Inferior parietal cortex (tissue), 1 donor: ENCODE data around the gene PHACTR4.
"Not testable (repeated sequence)": the region's sequence is repeated elsewhere in the genome, so short reads cannot be mapped to it uniquely, and the experiment has no call there.

Experiments used
- DNase-seq: peaks from one replicate; pipeline ENCODE4 v3.0.0-alpha.2; 2016; ENCODE audit errors: extremely low spot score

PHACTR4 gene

DNA sequence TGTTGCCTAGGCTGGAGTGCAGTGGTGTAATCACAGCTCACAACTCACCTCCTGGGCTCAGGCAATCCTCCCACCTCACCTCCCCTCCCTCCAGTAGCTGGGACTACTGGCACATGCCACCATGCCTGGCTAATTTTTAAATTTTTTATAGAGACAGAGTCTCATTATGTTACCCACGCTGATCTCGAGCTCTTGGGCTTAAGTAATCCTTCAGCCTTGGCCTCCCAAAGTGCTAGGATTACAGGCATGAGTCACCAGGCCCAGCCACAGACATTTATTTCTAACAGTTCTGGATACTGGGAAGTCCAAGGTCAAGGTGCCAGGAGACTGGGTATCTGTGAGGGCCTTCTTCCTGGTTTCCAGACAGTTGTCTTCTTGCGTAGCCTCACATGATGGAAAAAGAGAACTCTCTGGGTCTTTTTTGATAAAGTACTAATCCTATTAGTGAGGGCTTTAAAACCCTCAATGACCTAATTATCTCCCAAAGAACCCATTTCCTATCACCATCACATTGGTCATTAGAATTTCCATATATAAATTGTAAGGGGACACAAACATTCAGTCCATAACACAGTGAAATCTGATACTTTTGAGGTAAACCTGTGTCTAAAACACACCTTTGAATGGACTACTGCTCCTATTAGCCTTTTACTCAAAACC is 67.9 kb downstream of the PHACTR4 start:
- no peak for DNase-seq

- DNase-seq, result peak; percentile 28
These were observed 68.6 kb downstream of the PHACTR4 start for GRCh38 chr1:28437924-28438699.

DNA sequence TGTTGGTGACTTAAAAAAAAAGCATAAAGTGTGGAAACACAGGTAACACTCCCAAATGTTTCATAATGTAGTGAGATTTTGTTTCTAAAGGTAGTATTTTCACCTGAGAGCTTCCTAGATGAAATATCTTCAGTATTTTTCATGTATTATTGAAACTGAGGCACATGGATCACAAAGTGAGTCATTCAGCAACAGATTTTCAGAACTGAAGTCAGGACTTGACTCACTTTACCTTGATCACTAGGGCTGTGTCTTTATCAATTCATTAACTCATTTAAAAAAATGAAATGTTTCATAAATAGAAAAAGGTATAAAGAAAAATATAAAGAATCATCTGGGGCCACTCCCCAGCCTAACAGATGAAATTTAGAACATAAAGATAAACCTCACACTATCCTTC is 69.8 kb downstream of the PHACTR4 start:
- no peak for DNase-seq

- DNase-seq, result no peak
These were observed 72.1 kb downstream of the PHACTR4 start for GRCh38 chr1:28441674-28442073.

DNA sequence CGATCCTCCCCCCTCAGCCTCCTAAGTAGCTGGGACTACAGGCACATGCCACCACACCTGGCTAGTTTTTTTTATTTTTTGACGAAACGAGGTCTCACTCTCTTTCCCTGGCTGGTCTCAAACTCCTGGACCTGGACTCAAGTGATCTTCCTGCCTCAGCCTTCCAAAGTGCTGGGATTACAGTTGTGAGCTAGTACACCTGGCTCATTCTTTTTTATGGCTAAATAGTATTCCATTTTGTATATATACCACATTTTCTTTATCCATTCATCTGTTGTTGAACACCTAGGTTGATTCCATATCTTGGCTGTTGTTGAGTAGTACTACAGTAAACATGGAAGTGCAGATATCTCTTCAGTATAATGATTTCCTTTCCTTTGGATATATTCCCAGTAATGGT is 74.0 kb downstream of the PHACTR4 start:
- DNase-seq, result no peak

DNA sequence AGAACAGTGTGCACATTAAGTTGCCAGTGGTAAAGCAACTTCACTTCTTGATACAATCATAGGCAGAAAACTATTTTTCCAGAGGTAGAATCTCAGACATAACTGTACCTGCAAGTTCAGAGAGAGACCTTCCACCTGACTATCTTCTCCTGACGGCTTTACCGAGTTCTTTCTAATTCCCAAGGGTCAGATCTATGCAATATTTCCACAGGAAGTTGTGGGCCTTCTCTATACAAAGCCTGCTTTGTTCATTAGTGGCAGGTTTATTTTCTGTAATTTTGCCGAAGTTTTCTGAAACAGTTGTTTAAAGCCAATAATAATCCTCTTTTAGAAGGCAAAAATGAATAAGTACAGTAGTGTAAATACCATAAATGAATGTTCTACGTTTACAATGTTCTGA is 78.1 kb downstream of the PHACTR4 start:
- DNase-seq, result no peak

- not testable (repeated sequence) for DNase-seq
These were observed 78.6 kb downstream of the PHACTR4 start for GRCh38 chr1:28448094-28448611.

DNA sequence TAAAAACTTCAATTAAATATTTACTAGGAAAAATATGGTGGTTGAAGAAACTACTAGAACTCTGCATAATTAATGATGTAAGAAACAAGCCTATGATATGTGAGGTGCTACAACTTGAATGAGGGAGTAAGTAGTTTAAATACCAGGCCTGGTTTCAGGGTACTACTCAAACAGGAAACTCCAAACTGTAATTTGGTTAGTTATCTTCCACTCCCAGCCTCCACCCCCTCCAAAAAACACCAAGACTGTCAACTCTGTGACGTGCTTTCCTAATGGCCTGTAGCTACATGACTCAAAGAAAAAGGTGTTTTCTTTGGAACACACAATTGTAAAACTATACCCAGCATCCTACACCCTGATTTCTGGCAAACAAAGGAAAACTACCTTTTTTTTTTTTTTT is 80.4 kb downstream of the PHACTR4 start:
- DNase-seq, result no peak

DNA sequence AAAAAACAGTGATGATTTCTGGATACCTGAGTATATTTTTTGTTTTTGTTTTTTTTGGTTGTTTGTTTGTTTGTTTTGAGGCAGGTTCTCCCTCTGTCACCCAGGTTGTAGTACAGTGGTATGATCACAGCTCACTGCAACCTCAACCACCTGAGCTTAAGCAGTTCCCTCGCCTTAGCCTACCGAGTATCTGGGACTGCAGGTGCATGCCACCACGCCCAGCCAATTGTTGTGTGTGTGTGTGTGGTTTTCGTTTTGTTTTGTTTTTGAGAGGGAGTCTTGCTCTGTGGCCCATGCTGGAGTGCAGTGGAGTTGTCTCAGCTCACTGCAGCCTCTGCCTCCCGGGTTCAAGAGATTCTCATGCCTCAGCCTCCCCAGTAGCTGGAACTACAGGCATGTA is 81.0 kb downstream of the PHACTR4 start:
- no peak for DNase-seq

GRCh38 chr1:28451011-28451410 is 81.5 kb downstream of the PHACTR4 start:
- no peak for DNase-seq

DNA sequence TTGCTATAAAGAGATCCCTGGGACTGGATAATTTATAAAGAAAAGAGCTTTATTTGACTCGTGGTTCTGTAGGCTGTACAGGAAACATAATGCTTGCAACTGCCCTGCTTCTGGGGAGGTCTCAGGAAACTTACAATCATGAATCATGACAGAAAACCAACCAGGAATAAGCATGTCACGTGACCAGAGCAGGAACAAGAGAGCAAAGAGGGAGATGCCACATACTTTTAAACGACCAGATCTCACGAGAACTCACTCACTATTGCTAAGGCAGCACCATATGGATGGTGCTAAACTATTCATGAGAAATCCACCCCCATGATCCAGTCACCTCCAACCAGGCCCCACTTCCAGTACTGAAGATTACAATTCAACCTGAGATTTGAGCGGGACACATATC is 86.5 kb downstream of the PHACTR4 start:
- no peak for DNase-seq

GRCh38 chr1:28457678-28458077 is 88.1 kb downstream of the PHACTR4 start:
- no peak for DNase-seq

DNA sequence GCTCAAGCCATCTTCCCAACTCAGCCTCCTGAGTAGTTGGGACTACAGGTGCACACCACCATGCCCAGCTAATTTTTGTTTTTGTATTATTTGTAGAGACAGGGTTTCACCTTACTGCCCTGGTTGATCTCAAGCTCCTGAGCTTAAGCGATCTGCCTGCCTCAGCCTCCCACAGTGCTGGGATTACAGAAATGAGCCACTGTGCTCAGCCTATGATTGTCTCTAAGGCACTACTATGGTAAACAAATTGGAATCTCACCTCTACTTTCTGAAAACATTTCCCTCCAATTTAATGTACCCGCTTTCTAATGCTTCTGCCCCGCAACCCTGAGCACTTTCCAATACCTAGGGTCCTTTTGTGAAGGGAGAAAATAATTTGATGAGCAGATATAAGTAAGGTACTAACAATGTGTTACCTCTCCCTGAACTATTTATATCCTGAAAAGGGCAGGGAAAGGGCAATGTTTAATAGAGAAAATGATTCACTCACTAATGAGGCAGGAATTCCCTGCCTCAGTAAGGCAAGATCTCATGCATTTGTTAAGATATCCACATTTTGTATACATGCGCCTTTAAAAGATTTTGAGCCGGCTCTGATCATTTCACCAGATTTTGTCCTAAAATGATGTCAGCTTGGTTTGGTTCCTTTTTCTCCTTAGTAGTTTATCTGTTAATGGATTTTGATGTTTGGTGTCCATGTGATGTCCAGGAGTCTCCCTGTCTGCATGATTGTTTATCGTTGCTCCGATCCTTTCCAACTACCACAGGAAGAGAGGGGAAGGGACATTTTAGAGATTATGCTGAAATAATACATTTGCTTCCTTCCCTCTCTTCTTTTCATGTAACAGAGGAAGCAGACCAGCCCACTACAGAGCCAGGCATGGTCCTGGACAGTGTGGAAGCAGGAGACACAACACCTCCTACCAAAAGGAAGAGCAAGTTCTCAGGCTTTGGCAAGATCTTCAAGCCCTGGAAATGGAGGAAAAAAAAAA is 89.0 kb downstream of the PHACTR4 start:
- DNase-seq, result no peak

DNA sequence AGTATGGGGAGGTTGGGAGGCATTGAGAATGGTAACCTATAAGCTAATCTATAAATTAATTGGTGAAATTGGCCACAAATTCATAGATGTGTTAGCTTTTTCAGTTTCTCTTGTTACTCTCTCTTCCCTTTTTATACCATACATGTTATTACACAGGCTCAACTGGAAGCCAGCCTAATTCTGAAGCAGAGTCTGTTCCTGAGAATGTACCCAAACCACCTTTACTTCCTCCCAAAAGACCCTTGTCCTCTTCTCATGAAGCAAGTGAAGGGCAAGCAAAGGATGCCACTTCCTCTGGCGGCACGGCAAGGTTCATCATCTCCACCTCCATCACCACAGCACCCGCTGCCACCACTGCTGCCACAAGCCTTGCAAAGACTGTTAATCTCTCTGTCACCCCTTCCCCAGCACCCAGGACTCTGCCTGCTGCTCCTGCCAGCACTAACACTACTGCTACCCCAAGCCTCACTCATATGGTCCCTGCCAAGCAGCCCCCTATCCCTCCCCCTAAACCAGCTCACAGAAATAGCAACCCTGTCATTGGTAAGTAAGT is 96.8 kb downstream of the PHACTR4 start:
- DNase-seq, result no peak

GRCh38 chr1:28470146-28470545 is 100.6 kb downstream of the PHACTR4 start:
- no peak for DNase-seq

GRCh38 chr1:28479497-28479896 is 110.0 kb downstream of the PHACTR4 start:
- not testable (repeated sequence) for DNase-seq

- DNase-seq, result no peak
These were observed 110.8 kb downstream of the PHACTR4 start for GRCh38 chr1:28480308-28480707.

- DNase-seq, result no peak
These were observed 112.6 kb downstream of the PHACTR4 start for GRCh38 chr1:28482138-28482537.

DNA sequence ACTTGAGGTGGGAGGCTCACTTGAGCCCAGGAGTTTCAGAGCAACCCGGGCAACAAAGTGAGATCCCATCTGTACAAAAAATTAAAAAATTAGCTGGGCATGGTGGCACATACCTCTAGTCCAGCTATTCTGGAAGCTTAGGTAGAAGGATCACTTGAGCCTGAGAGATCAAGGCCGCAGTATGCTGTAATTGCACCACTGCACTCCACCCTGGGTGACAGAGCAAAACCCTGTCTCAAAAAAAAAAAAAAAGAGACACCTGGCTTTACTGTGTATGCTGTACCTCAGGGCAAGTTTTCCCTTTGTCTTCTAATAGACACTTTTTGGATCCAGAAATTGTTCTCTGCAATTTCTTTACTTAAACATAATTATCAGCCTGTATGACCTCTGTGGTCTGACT is 113.2 kb downstream of the PHACTR4 start:
- DNase-seq, result no peak

- no peak for DNase-seq
These were observed 125.2 kb downstream of the PHACTR4 start for GRCh38 chr1:28494737-28495136.

- no peak for DNase-seq
These were observed 130.0 kb downstream of the PHACTR4 start for GRCh38 chr1:28499553-28499952.

GRCh38 chr1:28501925-28502324 is 132.4 kb downstream of the PHACTR4 start:
- DNase-seq, result no peak
